NB4 (cell line): ENCODE data around the gene PCNX3.
"Not testable (repeated sequence)": the region's sequence is repeated elsewhere in the genome, so short reads cannot be mapped to it uniquely, and the experiment has no call there.

Source experiments
- CTCF ChIP-seq: IDR thresholded peaks from one replicate; pipeline ENCODE4 v1.5.1; 2012; ENCODE audit warnings: low read depth, low read length
- MAX ChIP-seq: IDR thresholded peaks from 2 replicates; pipeline ENCODE4 v1.6.1; 2011; ENCODE audit warnings: low read depth, low read length
- MYC ChIP-seq: IDR thresholded peaks from 2 replicates; pipeline ENCODE4 v1.6.1; 2011; ENCODE audit warnings: low read depth, low read length
- POLR2A ChIP-seq: IDR thresholded peaks from 2 replicates; pipeline ENCODE4 v1.6.1; 2011; ENCODE audit warnings: mild to moderate bottlenecking; ENCODE audit not compliant: insufficient read length; ENCODE audit errors: extremely low read depth

- not testable (repeated sequence) for TF ChIP-seq CTCF, POLR2A, MAX, MYC
Observed at GRCh38 chr11:65683480-65683879, 67.9 kb downstream of the PCNX3 start.
